GM21423 (cell line): ENCODE results near the gene PHKB.
"Not testable (repeated sequence)": the region's sequence is repeated elsewhere in the genome, so short reads cannot be mapped to it uniquely, and the experiment has no call there.

Experiments
- ATAC-seq: cut with Tn5 transposase; IDR thresholded peaks from one replicate; pipeline ENCODE4 v1.9.1; 2021; ENCODE audit warnings: mild to moderate bottlenecking, moderate library complexity; ENCODE audit not compliant: unreplicated experiment

Gene PHKB

GRCh38 chr16:47504599-47504998 is 43.5 kb downstream of the PHKB start:
- no peak for ATAC-seq

- no peak for ATAC-seq
Measured at GRCh38 chr16:47506800-47507199, 45.7 kb downstream of the PHKB start.

- no peak for ATAC-seq
Measured at GRCh38 chr16:47507701-47508100, 46.6 kb downstream of the PHKB start.

- ATAC-seq, result no peak
Measured at GRCh38 chr16:47511882-47512281, 50.8 kb downstream of the PHKB start.

- no peak for ATAC-seq
Measured at GRCh38 chr16:47519037-47519436, 57.9 kb downstream of the PHKB start.

GRCh38 chr16:47519546-47519945 is 58.4 kb downstream of the PHKB start:
- ATAC-seq, result no peak

- ATAC-seq, result no peak
Measured at GRCh38 chr16:47519996-47520679, 59.0 kb downstream of the PHKB start.

GRCh38 chr16:47523342-47524006 is 62.3 kb downstream of the PHKB start:
- peak; percentile 100 for ATAC-seq

GRCh38 chr16:47524007-47524405 is 62.9 kb downstream of the PHKB start:
- no peak for ATAC-seq

- ATAC-seq, result no peak
Measured at GRCh38 chr16:47528431-47528830, 67.3 kb downstream of the PHKB start.

GRCh38 chr16:47533744-47534292 is 72.7 kb downstream of the PHKB start:
- no peak for ATAC-seq

GRCh38 chr16:47538472-47538871 is 77.3 kb downstream of the PHKB start:
- no peak for ATAC-seq

GRCh38 chr16:47539707-47540670 is 78.9 kb downstream of the PHKB start:
- ATAC-seq, result not testable (repeated sequence)

GRCh38 chr16:47541135-47541534 is 80.0 kb downstream of the PHKB start:
- ATAC-seq, result not testable (repeated sequence)

- not testable (repeated sequence) for ATAC-seq
Measured at GRCh38 chr16:47544255-47544654, 83.1 kb downstream of the PHKB start.

GRCh38 chr16:47551185-47551584 is 90.1 kb downstream of the PHKB start:
- ATAC-seq, result not testable (repeated sequence)

GRCh38 chr16:47551767-47552166 is 90.6 kb downstream of the PHKB start:
- ATAC-seq, result not testable (repeated sequence)

GRCh38 chr16:47553853-47554564 is 92.9 kb downstream of the PHKB start:
- no peak for ATAC-seq

GRCh38 chr16:47554587-47554986 is 93.5 kb downstream of the PHKB start:
- ATAC-seq, result not testable (repeated sequence)

- no peak for ATAC-seq
Measured at GRCh38 chr16:47561286-47561685, 100.2 kb downstream of the PHKB start.
